Fibroblast of skin of left biceps (primary cell): Measurements from ENCODE around the gene PHF21B.
"Not testable (repeated sequence)": the region's sequence is repeated elsewhere in the genome, so short reads cannot be mapped to it uniquely, and the experiment has no call there.

Experiments used
- DNase-seq, 2 experiments: peaks; one replicate each; pipeline ENCODE4 v3.0.0-alpha.2; 2013; ENCODE audit warnings: low read depth in 2 of 2

PHF21B gene

GRCh38 chr22:44917372-44918165, 92.2 kb downstream of the PHF21B start:
- no peak for DNase-seq

- no peak for DNase-seq
Measured at GRCh38 chr22:44916281-44917231, 93.2 kb downstream of the PHF21B start.

- DNase-seq = no peak
Measured at GRCh38 chr22:44915441-44915840, 94.4 kb downstream of the PHF21B start.

- no peak for DNase-seq
Measured at GRCh38 chr22:44914026-44914721, 95.6 kb downstream of the PHF21B start.

GRCh38 chr22:44913198-44913983, 96.4 kb downstream of the PHF21B start:
- DNase-seq = no peak

GRCh38 chr22:44909241-44909640, 100.6 kb downstream of the PHF21B start:
- DNase-seq = no peak

- DNase-seq = no peak
Measured at GRCh38 chr22:44907765-44908737, 101.8 kb downstream of the PHF21B start.

GRCh38 chr22:44906999-44907644, 102.7 kb downstream of the PHF21B start:
- DNase-seq = no peak

- DNase-seq = no peak
Measured at GRCh38 chr22:44906248-44906936, 103.4 kb downstream of the PHF21B start.

- DNase-seq = not testable (repeated sequence)
Measured at GRCh38 chr22:44904492-44905152, 105.2 kb downstream of the PHF21B start.

- not testable (repeated sequence) for DNase-seq
Measured at GRCh38 chr22:44903164-44903563, 106.6 kb downstream of the PHF21B start.

GRCh38 chr22:44901301-44901700, 108.5 kb downstream of the PHF21B start:
- DNase-seq = no peak

GRCh38 chr22:44898236-44898635, 111.6 kb downstream of the PHF21B start:
- DNase-seq = no peak

GRCh38 chr22:44895296-44896055, 114.3 kb downstream of the PHF21B start:
- no peak for DNase-seq

- DNase-seq = no peak
Measured at GRCh38 chr22:44894782-44895181, 115.0 kb downstream of the PHF21B start.

- no peak for DNase-seq
Measured at GRCh38 chr22:44894321-44894720, 115.5 kb downstream of the PHF21B start.

GRCh38 chr22:44893731-44894080, 116.1 kb downstream of the PHF21B start:
- no peak for DNase-seq
